Mucosa of stomach (tissue), 1 donor: ENCODE results near the gene OMG.
"Not testable (repeated sequence)": the region's sequence is repeated elsewhere in the genome, so short reads cannot be mapped to it uniquely, and the experiment has no call there.

ENCODE experiments used
- H3K27me3 ChIP-seq: one replicate; pipeline ENCODE4 v1.7.0; 2013; ENCODE audit warnings: mild to moderate bottlenecking, low read length; ENCODE audit not compliant: control insufficient read depth, insufficient read depth
- H3K36me3 ChIP-seq: one replicate; pipeline ENCODE4 v1.7.0; 2013; ENCODE audit warnings: low read length; ENCODE audit not compliant: control insufficient read depth, insufficient read depth
- H3K4me1 ChIP-seq: one replicate; pipeline ENCODE4 v1.7.0; 2013; ENCODE audit warnings: mild to moderate bottlenecking, low read length; ENCODE audit not compliant: control insufficient read depth, insufficient read depth
- H3K4me3 ChIP-seq: one replicate; pipeline ENCODE4 v1.7.0; 2013; ENCODE audit warnings: low read length
- H3K9ac ChIP-seq: one replicate; pipeline ENCODE4 v1.7.0; 2013; ENCODE audit warnings: mild to moderate bottlenecking, low read length, moderate library complexity
- H3K9me3 ChIP-seq: one replicate; pipeline ENCODE4 v1.7.0; 2013; ENCODE audit warnings: mild to moderate bottlenecking, low read length, moderate library complexity; ENCODE audit not compliant: control insufficient read depth
- donor health status: Pancreatic carcinoma.

The OMG gene

GRCh38 chr17:31275116-31275515 lies 21.9 kb downstream of the OMG start:
- Histone ChIP-seq H3K9me3 (no peaks in the 10 kb centered on the region), H3K27me3 (no peaks in the 10 kb centered on the region), H3K9ac (no peak overlapping the region), H3K36me3 (no peaks in the 10 kb centered on the region), H3K4me1 (no peaks in the 10 kb centered on the region), H3K4me3 (no peak overlapping the region)

- Histone ChIP-seq H3K27me3 (no peaks in the 10 kb centered on the region), H3K9ac (no peak overlapping the region), H3K4me1 (no peaks in the 10 kb centered on the region), H3K9me3 (no peaks in the 10 kb centered on the region), H3K4me3 (no peak overlapping the region), H3K36me3 (no peaks in the 10 kb centered on the region)
Observed at GRCh38 chr17:31274252-31274651, 22.8 kb downstream of the OMG start.

GRCh38 chr17:31273516-31273915 lies 23.5 kb downstream of the OMG start:
- H3K9me3 ChIP-seq = no peaks in the 10 kb centered on the region
- no peak overlapping the region for H3K4me3 ChIP-seq
- no peaks in the 10 kb centered on the region for H3K27me3 ChIP-seq
- no peaks in the 10 kb centered on the region for H3K4me1 ChIP-seq
- H3K9ac ChIP-seq = no peak overlapping the region
- no peaks in the 10 kb centered on the region for H3K36me3 ChIP-seq

- Histone ChIP-seq H3K4me3 (no peak overlapping the region), H3K4me1 (no peaks in the 10 kb centered on the region), H3K9me3 (no peaks in the 10 kb centered on the region)
Observed at GRCh38 chr17:31272803-31273202, 24.2 kb downstream of the OMG start.

GRCh38 chr17:31272236-31272635 lies 24.8 kb downstream of the OMG start:
- no peaks in the 10 kb centered on the region for H3K36me3 ChIP-seq
- no peaks in the 10 kb centered on the region for H3K9me3 ChIP-seq
- H3K4me1 ChIP-seq = no peaks in the 10 kb centered on the region
- no peaks in the 10 kb centered on the region for H3K27me3 ChIP-seq
- H3K4me3 ChIP-seq = no peak overlapping the region
- H3K9ac ChIP-seq = no peak overlapping the region

More at GRCh38 chr17:31272803-31273202, 24.2 kb downstream of the OMG start:
- H3K36me3 ChIP-seq = no peaks in the 10 kb centered on the region
- H3K27me3 ChIP-seq = no peaks in the 10 kb centered on the region
- H3K9ac ChIP-seq = no peak overlapping the region

GRCh38 chr17:31269578-31269983 lies 27.5 kb downstream of the OMG start:
- H3K9ac ChIP-seq = no peak overlapping the region
- H3K27me3 ChIP-seq = no peaks in the 10 kb centered on the region
- no peaks in the 10 kb centered on the region for H3K9me3 ChIP-seq
- no peaks in the 10 kb centered on the region for H3K36me3 ChIP-seq
- no peaks in the 10 kb centered on the region for H3K4me1 ChIP-seq
- H3K4me3 ChIP-seq = no peak overlapping the region

- no peaks in the 10 kb centered on the region for H3K9me3 ChIP-seq
- no peaks in the 10 kb centered on the region for H3K4me1 ChIP-seq
- H3K36me3 ChIP-seq = no peaks in the 10 kb centered on the region
- H3K9ac ChIP-seq = no peak overlapping the region
- no peak overlapping the region for H3K4me3 ChIP-seq
- H3K27me3 ChIP-seq = no peaks in the 10 kb centered on the region
Observed at GRCh38 chr17:31269036-31269577, 27.9 kb downstream of the OMG start.

- Histone ChIP-seq H3K4me1 (no peaks in the 10 kb centered on the region), H3K36me3 (no peaks in the 10 kb centered on the region), H3K9ac (no peak overlapping the region), H3K27me3 (no peaks in the 10 kb centered on the region), H3K9me3 (no peaks in the 10 kb centered on the region), H3K4me3 (no peak overlapping the region)
Observed at GRCh38 chr17:31266042-31266441, 31.0 kb downstream of the OMG start.

- H3K9ac ChIP-seq, H3K9me3 ChIP-seq, H3K27me3 ChIP-seq, H3K4me1 ChIP-seq, H3K36me3 ChIP-seq, H3K4me3 ChIP-seq: not testable (repeated sequence)
Observed at GRCh38 chr17:31262923-31263322, 34.1 kb downstream of the OMG start.

- Histone ChIP-seq H3K36me3 (no peaks in the 10 kb centered on the region), H3K4me3 (no peak overlapping the region), H3K9me3 (no peaks in the 10 kb centered on the region), H3K27me3 (no peaks in the 10 kb centered on the region), H3K4me1 (no peaks in the 10 kb centered on the region), H3K9ac (no peak overlapping the region)
Observed at GRCh38 chr17:31261601-31262000, 35.4 kb downstream of the OMG start.

GRCh38 chr17:31260151-31260550 lies 36.9 kb downstream of the OMG start:
- H3K9ac ChIP-seq = no peak overlapping the region
- no peaks in the 10 kb centered on the region for H3K36me3 ChIP-seq
- no peaks in the 10 kb centered on the region for H3K27me3 ChIP-seq
- no peaks in the 10 kb centered on the region for H3K4me1 ChIP-seq
- no peaks in the 10 kb centered on the region for H3K9me3 ChIP-seq
- H3K4me3 ChIP-seq = no peak overlapping the region

- Histone ChIP-seq H3K9ac (no peak overlapping the region), H3K27me3 (no peaks in the 10 kb centered on the region), H3K4me3 (no peak overlapping the region), H3K4me1 (no peaks in the 10 kb centered on the region), H3K9me3 (no peaks in the 10 kb centered on the region), H3K36me3 (no peaks in the 10 kb centered on the region)
Observed at GRCh38 chr17:31256936-31257335, 40.1 kb downstream of the OMG start.

GRCh38 chr17:31254654-31255053 lies 42.4 kb downstream of the OMG start:
- no peak overlapping the region for H3K4me3 ChIP-seq
- no peak overlapping the region for H3K9ac ChIP-seq
- H3K4me1 ChIP-seq = no peaks in the 10 kb centered on the region
- no peaks in the 10 kb centered on the region for H3K36me3 ChIP-seq
- no peaks in the 10 kb centered on the region for H3K9me3 ChIP-seq
- H3K27me3 ChIP-seq = no peaks in the 10 kb centered on the region
